K562 (cell line): Measurements from ENCODE around the gene ANO8. TPM values are rescaled to one million over a fixed set of nuclear protein-coding genes. Genes with fewer than 3 reads are reported as not detected.

ENCODE experiments used
- CREB1 ChIP-seq, 2 experiments: sonication (generic) in 1 of 2; formaldehyde crosslinking in 1 of 2; IDR thresholded peaks; 2 replicates each; pipeline versions ENCODE4 v1.6.1 to v1.8.0; 2012 to 2022; ENCODE audit warnings: inconsistent platforms in 1 of 2, mild to moderate bottlenecking in 1 of 2, missing genetic modification reagents in 1 of 2, moderate library complexity in 1 of 2
- GATA2 ChIP-seq: sonication (generic); formaldehyde crosslinking; IDR thresholded peaks from 2 replicates; pipeline ENCODE4 v1.4.0; 2020; ENCODE audit warnings: mild to moderate bottlenecking, missing genetic modification reagents
- IRF2 ChIP-seq: sonication (generic); formaldehyde crosslinking; IDR thresholded peaks from 2 replicates; pipeline ENCODE4 v1.8.1; 2022; ENCODE audit warnings: mild to moderate bottlenecking, missing genetic modification reagents
- L3MBTL2 ChIP-seq: fragments of 450-650 bp; IDR thresholded peaks from 2 replicates; pipeline ENCODE4 v1.6.1; 2016; ENCODE audit warnings: mild to moderate bottlenecking, moderate library complexity
- PTTG1 ChIP-seq: fragments of 450-650 bp; IDR thresholded peaks from 2 replicates; pipeline ENCODE4 v1.6.1; 2016; ENCODE audit warnings: low read depth, mild to moderate bottlenecking, missing genetic modification characterization, missing compliant biosample characterization
- RBM14 ChIP-seq: fragments of 200-400 bp; formaldehyde crosslinking; IDR thresholded peaks from 2 replicates; pipeline ENCODE4 v1.6.1; 2018; ENCODE audit warnings: low read depth, mild to moderate bottlenecking, low read length, moderate library complexity, borderline replicate concordance; ENCODE audit not compliant: insufficient read depth
- ZNF12 ChIP-seq: sonication (generic); formaldehyde crosslinking; IDR thresholded peaks from 2 replicates; pipeline ENCODE4 v1.4.0; 2020; ENCODE audit warnings: mild to moderate bottlenecking, missing genetic modification reagents
- ZNF224 ChIP-seq: sonication (generic); formaldehyde crosslinking; IDR thresholded peaks from 2 replicates; pipeline ENCODE4 v1.8.0; 2022; ENCODE audit warnings: mild to moderate bottlenecking, missing genetic modification reagents
- ZNF583 ChIP-seq: fragments of 250-450 bp; sonication (Bioruptor Pico); IDR thresholded peaks from 2 replicates; pipeline ENCODE4 v1.4.0; 2020
- ZNF76 ChIP-seq: fragments of 250-450 bp; sonication (Bioruptor Pico); IDR thresholded peaks from 2 replicates; pipeline ENCODE4 v1.4.0; 2020; ENCODE audit warnings: mild to moderate bottlenecking, moderate library complexity, borderline replicate concordance
- ZNF780A ChIP-seq: fragments of 250-450 bp; sonication (Bioruptor Pico); IDR thresholded peaks from 2 replicates; pipeline ENCODE4 v1.5.0; 2021; ENCODE audit warnings: mild to moderate bottlenecking
- polyA plus RNA-seq, 8 experiments: library from polyadenylated mRNA; depleted of rRNA in 4 of 8; stranded (reverse) in 5 of 8; unstranded in 3 of 8; fragments of >200 nt; fragmentation: Nextera tagmentation in 2 of 8; fragmentation: Illumina TruSeq in 1 of 8; extraction: Ambion mirVana in 2 of 8; extraction: Trizol in 1 of 8; gene quantifications; 2 replicates each; pipeline versions ENCODE4 v1.2.1 to v1.2.3, GENCODE V29; 2011 to 2014; ENCODE audit warnings: inconsistent platforms in 1 of 8, missing spikeins in 1 of 8
- total RNA-seq, 7 experiments: library from RNA; depleted of rRNA in 6 of 7; stranded (reverse); fragments of >200 nt in 6 of 7; fragmentation: Illumina TruSeq in 2 of 7; extraction: Trizol in 2 of 7; gene quantifications; 2 replicates each; pipeline versions ENCODE4 v1.2.1 to v1.2.3, GENCODE V29; 2011 to 2021; ENCODE audit warnings: low replicate concordance in 1 of 7
- TF ChIP-seq, protein P1 (sequence below): fragments of 450-650 bp; formaldehyde crosslinking; IDR thresholded peaks from 2 replicates; pipeline ENCODE4 v1.4.0; 2020; ENCODE audit warnings: mild to moderate bottlenecking
- TF ChIP-seq, protein P2 (sequence below): fragments of 250-450 bp; sonication (Bioruptor Pico); IDR thresholded peaks from 2 replicates; pipeline ENCODE4 v1.9.0; 2021; ENCODE audit warnings: mild to moderate bottlenecking, inconsistent platforms
- TF ChIP-seq, protein P3 (sequence below): fragments of 250-450 bp; sonication (Bioruptor Pico); IDR thresholded peaks from 2 replicates; pipeline ENCODE4 v1.4.0; 2020; ENCODE audit warnings: mild to moderate bottlenecking, moderate library complexity
- TF ChIP-seq, protein P4 (sequence below): sonication (generic); formaldehyde crosslinking; IDR thresholded peaks from 2 replicates; pipeline ENCODE4 v1.8.0; 2022; ENCODE audit warnings: mild to moderate bottlenecking, missing genetic modification reagents

The ANO8 gene
- total and polyA plus RNA-seq, 9 of the 15 experiments (the other 6 are each of a cell fraction or from before 2014, with no cell fraction given), result 0.07 to 7.6 (median 2.3) TPM; not detected in 1

DNA sequence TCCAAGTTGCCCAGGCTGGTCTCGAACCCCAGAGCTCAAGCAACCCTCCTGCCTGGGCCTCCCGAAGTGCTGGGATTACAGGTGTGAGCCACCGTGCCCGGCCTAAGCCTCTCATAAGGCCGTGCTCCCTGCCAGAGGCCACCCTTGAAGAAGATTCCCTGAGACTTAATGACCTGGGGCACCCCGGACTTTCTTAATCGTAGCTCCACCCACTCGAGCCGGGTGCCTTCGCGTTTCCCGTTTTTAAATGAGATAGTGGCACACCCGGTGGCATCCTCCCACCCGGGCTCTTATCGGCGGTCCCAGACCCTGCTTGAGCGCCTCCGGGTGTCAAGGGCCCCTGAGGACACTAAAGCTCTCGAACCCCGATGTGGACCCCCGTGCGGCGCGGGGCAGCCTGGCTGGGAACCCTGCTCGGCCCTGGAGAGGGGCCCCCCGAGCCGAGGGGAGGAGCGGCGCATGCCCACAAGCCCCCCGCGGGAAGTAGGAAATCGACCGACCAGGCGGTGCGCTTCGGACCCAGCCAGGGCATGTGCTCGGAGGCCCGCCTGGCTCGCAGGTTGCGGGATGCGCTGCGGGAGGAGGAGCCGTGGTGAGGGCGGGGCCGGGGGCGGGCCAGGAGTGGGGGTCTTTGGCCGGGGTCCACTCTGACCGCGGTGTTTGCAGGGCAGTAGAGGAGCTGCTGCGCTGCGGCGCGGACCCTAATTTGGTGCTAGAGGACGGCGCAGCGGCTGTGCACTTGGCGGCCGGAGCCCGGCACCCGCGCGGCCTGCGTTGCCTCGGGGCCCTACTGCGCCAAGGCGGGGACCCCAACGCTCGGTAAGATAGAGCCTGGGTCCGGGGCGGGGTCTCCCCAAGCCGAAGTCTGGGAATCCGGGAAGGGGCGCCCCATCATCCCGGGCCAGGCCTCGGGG is 53.0 kb downstream of the ANO8 start, which contains the start of gene ANKLE1 (continued):
- TF ChIP-seq, protein P1, sequence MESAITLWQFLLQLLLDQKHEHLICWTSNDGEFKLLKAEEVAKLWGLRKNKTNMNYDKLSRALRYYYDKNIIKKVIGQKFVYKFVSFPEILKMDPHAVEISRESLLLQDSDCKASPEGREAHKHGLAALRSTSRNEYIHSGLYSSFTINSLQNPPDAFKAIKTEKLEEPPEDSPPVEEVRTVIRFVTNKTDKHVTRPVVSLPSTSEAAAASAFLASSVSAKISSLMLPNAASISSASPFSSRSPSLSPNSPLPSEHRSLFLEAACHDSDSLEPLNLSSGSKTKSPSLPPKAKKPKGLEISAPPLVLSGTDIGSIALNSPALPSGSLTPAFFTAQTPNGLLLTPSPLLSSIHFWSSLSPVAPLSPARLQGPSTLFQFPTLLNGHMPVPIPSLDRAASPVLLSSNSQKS, result no peak
- no peak for TF ChIP-seq RBM14
- no peak for TF ChIP-seq PTTG1 (tag)
- TF ChIP-seq L3MBTL2, result peak; percentile 93
- TF ChIP-seq, protein P2, sequence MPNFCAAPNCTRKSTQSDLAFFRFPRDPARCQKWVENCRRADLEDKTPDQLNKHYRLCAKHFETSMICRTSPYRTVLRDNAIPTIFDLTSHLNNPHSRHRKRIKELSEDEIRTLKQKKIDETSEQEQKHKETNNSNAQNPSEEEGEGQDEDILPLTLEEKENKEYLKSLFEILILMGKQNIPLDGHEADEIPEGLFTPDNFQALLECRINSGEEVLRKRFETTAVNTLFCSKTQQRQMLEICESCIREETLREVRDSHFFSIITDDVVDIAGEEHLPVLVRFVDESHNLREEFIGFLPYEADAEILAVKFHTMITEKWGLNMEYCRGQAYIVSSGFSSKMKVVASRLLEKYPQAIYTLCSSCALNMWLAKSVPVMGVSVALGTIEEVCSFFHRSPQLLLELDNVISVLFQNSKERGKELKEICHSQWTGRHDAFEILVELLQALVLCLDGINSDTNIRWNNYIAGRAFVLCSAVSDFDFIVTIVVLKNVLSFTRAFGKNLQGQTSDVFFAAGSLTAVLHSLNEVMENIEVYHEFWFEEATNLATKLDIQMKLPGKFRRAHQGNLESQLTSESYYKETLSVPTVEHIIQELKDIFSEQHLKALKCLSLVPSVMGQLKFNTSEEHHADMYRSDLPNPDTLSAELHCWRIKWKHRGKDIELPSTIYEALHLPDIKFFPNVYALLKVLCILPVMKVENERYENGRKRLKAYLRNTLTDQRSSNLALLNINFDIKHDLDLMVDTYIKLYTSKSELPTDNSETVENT (CRISPR knock-in tag), result no peak
- TF ChIP-seq, protein P3, sequence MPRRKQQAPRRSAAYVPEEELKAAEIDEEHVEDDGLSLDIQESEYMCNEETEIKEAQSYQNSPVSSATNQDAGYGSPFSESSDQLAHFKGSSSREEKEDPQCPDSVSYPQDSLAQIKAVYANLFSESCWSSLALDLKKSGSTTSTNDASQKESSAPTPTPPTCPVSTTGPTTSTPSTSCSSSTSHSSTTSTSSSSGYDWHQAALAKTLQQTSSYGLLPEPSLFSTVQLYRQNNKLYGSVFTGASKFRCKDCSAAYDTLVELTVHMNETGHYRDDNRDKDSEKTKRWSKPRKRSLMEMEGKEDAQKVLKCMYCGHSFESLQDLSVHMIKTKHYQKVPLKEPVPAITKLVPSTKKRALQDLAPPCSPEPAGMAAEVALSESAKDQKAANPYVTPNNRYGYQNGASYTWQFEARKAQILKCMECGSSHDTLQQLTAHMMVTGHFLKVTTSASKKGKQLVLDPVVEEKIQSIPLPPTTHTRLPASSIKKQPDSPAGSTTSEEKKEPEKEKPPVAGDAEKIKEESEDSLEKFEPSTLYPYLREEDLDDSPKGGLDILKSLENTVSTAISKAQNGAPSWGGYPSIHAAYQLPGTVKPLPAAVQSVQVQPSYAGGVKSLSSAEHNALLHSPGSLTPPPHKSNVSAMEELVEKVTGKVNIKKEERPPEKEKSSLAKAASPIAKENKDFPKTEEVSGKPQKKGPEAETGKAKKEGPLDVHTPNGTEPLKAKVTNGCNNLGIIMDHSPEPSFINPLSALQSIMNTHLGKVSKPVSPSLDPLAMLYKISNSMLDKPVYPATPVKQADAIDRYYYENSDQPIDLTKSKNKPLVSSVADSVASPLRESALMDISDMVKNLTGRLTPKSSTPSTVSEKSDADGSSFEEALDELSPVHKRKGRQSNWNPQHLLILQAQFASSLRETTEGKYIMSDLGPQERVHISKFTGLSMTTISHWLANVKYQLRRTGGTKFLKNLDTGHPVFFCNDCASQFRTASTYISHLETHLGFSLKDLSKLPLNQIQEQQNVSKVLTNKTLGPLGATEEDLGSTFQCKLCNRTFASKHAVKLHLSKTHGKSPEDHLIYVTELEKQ (CRISPR knock-in tag), result no peak
- no peak for TF ChIP-seq ZNF76
- TF ChIP-seq GATA2 (CRISPR knock-in tag), result no peak
- no peak for TF ChIP-seq ZNF224 (CRISPR knock-in tag)
- no peak for TF ChIP-seq ZNF12 (CRISPR knock-in tag)
- TF ChIP-seq ZNF780A (CRISPR knock-in tag), result no peak
- TF ChIP-seq, protein P4, sequence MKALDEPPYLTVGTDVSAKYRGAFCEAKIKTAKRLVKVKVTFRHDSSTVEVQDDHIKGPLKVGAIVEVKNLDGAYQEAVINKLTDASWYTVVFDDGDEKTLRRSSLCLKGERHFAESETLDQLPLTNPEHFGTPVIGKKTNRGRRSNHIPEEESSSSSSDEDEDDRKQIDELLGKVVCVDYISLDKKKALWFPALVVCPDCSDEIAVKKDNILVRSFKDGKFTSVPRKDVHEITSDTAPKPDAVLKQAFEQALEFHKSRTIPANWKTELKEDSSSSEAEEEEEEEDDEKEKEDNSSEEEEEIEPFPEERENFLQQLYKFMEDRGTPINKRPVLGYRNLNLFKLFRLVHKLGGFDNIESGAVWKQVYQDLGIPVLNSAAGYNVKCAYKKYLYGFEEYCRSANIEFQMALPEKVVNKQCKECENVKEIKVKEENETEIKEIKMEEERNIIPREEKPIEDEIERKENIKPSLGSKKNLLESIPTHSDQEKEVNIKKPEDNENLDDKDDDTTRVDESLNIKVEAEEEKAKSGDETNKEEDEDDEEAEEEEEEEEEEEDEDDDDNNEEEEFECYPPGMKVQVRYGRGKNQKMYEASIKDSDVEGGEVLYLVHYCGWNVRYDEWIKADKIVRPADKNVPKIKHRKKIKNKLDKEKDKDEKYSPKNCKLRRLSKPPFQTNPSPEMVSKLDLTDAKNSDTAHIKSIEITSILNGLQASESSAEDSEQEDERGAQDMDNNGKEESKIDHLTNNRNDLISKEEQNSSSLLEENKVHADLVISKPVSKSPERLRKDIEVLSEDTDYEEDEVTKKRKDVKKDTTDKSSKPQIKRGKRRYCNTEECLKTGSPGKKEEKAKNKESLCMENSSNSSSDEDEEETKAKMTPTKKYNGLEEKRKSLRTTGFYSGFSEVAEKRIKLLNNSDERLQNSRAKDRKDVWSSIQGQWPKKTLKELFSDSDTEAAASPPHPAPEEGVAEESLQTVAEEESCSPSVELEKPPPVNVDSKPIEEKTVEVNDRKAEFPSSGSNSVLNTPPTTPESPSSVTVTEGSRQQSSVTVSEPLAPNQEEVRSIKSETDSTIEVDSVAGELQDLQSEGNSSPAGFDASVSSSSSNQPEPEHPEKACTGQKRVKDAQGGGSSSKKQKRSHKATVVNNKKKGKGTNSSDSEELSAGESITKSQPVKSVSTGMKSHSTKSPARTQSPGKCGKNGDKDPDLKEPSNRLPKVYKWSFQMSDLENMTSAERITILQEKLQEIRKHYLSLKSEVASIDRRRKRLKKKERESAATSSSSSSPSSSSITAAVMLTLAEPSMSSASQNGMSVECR (CRISPR knock-in tag), result no peak
- TF ChIP-seq CREB1 (IDR thresholded peaks at IDR 0.05), result no peak
- no peak for TF ChIP-seq CREB1 (CRISPR knock-in tag; IDR thresholded peaks at IDR 0.05)
- TF ChIP-seq ZNF583 (CRISPR knock-in tag), result no peak
- TF ChIP-seq IRF2 (CRISPR knock-in tag), result no peak
